Upper lobe of left lung (tissue), 4 donors: ENCODE results near the gene PREP.

ENCODE experiments used
- EP300 ChIP-seq, 4 donors: sonication (generic); formaldehyde crosslinking; IDR thresholded peaks; one replicate each; pipeline ENCODE4 v1.5.1; 2017; ENCODE audit warnings: antibody characterized with exemption in 4 of 4, control low read depth in 2 of 4
- POLR2AphosphoS5 ChIP-seq, 2 donors: sonication (generic); formaldehyde crosslinking; IDR thresholded peaks; one replicate each; pipeline ENCODE4 v1.5.1; 2017; ENCODE audit warnings: antibody characterized with exemption in 2 of 2
- TF ChIP-seq, protein P1 (sequence below), 6 experiments: fragments of 450-650 bp in 4 of 6; fragments of 200-600 bp in 2 of 6; sonication (generic) in 2 of 6; IDR thresholded peaks; one replicate each; pipeline ENCODE4 v1.5.1; 2016 to 2019; ENCODE audit warnings: antibody characterized with exemption in 6 of 6

DNA sequence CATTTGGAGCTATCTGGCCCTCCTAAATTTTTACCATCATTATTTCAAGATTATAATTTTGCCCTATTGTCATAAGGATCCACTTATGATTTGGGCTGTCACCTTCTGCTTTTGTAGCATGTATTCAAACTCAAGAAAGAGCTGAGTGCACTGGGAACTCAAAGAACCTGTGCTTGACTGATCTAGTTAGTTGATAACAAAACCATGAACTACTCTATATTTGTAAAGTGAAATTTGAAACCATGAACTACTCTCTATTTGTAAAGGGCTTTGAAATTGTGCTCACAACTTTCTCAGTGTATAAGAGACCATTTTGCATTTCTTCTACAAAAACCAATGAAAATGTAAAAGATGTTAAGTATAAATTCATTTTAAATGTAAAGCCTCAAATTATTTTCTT is 145.5 kb downstream of the PREP start:
- TF ChIP-seq, protein P1, sequence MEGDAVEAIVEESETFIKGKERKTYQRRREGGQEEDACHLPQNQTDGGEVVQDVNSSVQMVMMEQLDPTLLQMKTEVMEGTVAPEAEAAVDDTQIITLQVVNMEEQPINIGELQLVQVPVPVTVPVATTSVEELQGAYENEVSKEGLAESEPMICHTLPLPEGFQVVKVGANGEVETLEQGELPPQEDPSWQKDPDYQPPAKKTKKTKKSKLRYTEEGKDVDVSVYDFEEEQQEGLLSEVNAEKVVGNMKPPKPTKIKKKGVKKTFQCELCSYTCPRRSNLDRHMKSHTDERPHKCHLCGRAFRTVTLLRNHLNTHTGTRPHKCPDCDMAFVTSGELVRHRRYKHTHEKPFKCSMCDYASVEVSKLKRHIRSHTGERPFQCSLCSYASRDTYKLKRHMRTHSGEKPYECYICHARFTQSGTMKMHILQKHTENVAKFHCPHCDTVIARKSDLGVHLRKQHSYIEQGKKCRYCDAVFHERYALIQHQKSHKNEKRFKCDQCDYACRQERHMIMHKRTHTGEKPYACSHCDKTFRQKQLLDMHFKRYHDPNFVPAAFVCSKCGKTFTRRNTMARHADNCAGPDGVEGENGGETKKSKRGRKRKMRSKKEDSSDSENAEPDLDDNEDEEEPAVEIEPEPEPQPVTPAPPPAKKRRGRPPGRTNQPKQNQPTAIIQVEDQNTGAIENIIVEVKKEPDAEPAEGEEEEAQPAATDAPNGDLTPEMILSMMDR (IDR thresholded peaks at IDR 0.05), result no peak
- TF ChIP-seq POLR2AphosphoS5 (IDR thresholded peaks at IDR 0.05) (no peak), EP300 (IDR thresholded peaks at IDR 0.05) (no peak)
